NCI-H2029 (cell line): ENCODE measurements around the gene EEF1AKMT2.

ENCODE experiments used
- DNase-seq: peaks from one replicate; lab custom pipeline; 2025; lab: John Stamatoyannopoulos, UW

EEF1AKMT2 gene

GRCh38 chr10:124719213-124719851 is 72.4 kb downstream of the EEF1AKMT2 start:
- DNase-seq, result no peak

DNA sequence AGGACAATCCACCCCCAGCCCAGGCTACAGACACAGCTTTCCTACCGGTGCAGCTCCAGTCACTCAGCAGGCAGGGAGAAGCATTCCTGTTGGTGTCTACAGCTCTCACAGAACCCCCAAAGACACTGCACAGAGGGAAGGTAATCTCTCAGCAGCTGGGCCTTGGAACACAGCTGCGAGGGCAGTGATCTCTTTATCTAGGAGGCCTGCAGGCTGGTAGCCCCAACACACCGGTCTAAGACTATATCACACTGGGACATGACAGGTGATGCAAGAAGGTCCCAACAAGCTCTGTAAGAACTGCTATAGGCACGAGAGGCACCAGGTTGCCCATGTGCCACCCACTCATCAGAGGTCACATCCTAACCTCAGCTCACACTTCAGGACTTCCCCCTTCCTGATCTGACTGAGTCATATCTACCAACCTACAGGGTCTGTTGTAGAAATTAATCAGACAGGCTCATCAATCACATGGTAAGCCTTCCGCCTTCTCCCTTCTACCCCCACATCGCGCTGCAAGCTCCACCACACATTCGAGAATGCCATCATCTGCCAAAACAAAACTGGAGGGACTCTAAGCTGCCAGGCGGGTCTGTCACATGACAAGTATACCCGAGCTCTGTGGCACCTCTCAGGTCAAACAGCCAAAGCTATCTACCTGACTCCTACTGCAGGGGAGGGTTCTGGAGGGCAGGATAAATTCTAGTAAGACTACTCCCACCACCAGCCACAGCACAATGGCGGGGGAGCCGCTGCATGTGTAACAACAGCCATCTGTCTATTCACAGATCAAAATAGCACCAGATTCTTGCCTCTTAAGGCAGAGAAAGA is 73.6 kb downstream of the EEF1AKMT2 start:
- peak; percentile 41 for DNase-seq

DNA sequence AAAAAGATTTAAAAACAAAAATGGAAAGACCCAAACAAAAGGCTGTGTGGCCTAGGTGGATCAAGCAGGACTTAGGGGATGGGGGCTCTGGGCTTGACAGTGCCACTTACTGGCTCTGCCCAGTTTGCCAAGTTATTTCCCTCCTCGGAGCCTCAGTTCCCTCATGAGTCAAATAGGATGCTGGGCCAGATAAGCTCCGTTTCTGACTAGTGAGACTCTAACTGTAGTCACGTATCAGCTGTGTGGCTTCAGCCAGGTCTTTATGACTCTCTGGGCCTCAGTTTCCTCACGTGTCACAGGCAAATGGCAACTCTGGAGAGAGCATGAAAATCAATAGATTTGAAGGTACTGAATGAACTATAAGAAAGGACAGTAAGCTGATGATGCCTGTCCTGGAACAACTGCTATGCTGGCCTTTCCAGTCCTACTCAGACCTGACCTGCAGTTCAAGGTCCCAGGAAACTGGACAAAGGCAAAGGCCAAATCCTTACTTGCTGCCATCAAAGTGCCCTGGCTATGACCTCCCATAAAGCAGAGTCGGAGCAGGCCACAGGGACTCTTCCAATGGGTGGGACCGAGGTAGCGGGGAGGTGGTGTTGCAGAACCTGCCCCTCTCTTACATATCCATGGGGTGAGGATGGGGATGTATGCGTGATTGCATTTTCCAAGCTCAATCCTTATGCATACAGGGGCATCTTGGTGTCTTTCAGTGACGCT is 74.5 kb downstream of the EEF1AKMT2 start:
- DNase-seq, result no peak

- no peak for DNase-seq
These were observed 75.3 kb downstream of the EEF1AKMT2 start for GRCh38 chr10:124716369-124716768.

DNA sequence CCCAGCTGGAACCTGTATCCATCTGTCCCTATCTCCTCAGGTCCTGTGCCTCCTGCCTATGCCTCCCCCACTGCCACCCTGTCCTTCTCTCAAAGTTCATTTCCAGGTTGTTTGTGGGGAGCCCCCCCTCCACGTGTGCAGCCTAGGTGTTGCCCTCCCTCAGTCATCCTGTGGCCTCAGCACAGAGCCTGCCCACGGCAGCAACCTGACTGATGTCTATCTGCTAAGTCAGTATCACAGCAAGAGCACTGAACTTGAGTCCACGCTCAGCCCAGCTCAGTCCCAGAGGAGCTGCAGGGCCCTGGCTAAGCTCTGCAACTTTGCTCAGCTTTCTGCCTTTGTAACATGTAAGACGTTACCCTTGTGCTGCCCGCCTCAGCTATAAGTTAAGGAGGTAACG is 76.2 kb downstream of the EEF1AKMT2 start:
- DNase-seq, result no peak

- no peak for DNase-seq
These were observed 77.9 kb downstream of the EEF1AKMT2 start for GRCh38 chr10:124713679-124714255.

DNA sequence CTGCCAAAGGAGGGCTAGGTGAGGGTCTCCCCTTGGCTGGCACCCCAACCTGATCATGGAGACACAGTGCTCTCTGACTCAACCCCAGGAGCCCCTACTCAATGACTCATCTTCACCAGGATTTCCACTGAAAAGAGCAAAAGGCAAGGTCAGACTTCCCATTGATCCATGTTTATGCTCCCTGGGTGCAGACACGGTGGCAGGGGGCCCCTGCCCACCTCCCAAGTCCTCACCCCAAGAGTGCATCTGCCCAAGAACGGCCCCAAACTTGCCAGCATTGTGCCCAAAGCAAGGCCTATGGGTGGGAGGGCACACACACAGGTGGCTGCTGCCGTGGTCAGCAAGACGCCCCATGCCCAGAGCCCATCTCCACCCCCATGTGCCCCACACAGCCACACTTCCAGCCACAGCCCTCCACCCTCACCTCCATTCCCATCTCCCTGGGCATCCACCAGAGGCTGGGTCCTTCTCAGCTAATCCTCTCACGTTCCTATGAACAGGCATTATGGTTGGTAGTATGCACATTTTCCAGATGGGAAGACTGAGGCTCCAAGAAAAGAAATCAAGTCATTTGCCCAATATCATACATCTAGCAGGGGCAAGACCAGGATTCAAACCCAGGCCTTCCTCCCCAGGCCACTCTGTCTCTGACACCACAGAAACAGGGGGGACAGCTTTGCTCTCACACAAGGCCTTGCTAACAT is 78.8 kb downstream of the EEF1AKMT2 start:
- DNase-seq, result no peak

GRCh38 chr10:124711145-124711544 is 80.5 kb downstream of the EEF1AKMT2 start:
- no peak for DNase-seq

DNA sequence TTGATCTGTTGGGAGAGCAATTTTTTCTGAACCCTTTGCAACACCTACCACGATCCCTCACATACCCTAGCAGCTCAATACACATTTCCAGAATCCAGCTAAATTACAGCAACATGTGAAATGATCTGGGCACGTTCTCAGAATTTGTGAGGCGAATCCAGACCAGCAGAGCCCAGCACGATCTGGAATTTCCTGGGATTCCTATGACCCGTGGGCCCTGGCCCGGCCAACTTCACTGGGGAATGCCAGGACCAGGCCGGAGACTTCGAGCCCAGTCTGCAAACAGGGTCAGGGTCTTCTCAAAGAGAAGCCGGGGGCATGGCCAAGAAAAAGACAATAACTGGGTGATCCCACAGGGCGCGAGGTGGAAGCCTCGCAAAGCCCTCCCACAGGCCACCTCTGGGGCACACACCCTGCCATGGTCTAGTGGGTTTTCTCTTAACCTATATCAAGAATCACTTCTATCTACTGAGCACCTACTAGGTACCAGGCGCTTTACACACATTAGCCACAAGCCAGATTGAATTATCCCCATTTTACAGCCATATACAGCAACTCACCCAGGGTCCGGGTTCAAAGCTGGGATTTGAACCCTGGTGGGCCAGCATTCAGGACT is 81.3 kb downstream of the EEF1AKMT2 start:
- DNase-seq, result no peak

GRCh38 chr10:124709861-124710260 is 81.8 kb downstream of the EEF1AKMT2 start:
- DNase-seq, result no peak

GRCh38 chr10:124708922-124709520 is 82.7 kb downstream of the EEF1AKMT2 start:
- no peak for DNase-seq

DNA sequence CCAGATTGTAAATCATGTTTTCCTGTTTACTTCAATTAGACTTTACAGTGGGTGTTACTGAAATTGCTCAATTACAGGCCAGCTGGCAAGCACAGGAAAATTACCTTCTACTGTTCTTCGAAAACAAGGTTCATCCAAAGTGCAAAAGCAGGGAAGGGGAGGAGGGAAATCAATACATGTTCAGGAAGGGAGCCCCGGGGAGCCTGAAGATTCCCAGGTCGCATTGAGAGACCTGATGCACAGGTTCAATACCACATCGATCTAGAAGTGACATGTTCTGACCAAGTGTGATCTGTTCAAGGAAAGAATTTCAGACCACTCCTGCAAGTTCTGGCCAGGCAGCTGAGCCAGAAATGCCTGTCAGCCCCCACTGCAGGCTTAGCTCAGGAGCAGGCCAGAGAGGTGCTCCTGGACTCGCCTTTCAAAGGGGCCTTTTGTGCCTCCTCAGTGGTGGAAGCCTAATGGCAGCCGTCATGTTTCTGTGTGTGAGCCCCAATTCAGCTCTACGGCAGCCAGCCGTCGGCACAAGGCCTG is 83.4 kb downstream of the EEF1AKMT2 start:
- no peak for DNase-seq
